HepG2 (cell line): ENCODE measurements around the gene PLPP3. TPM values are rescaled to one million over a fixed set of nuclear protein-coding genes. Genes with fewer than 3 reads are reported as not detected.
A peak's percentile ranks its signal among the peaks of the same experiment; 100 is the strongest.

Experiments
- ADNP ChIP-seq: sonication (generic); formaldehyde crosslinking; IDR thresholded peaks from 2 replicates; pipeline ENCODE4 v1.4.0; 2020; ENCODE audit warnings: missing genetic modification reagents
- CBX5 ChIP-seq: sonication (generic); formaldehyde crosslinking; IDR thresholded peaks from 2 replicates; pipeline ENCODE4 v1.4.0; 2020; ENCODE audit warnings: missing genetic modification reagents, borderline replicate concordance
- CEBPB ChIP-seq: IDR thresholded peaks from 2 replicates; pipeline ENCODE4 v1.6.1; 2011; ENCODE audit warnings: low read depth, low read length, improper control_type of control experiment, borderline replicate concordance
- EEA1 ChIP-seq: sonication (generic); formaldehyde crosslinking; IDR thresholded peaks from 2 replicates; pipeline ENCODE4 v1.5.1; 2020; ENCODE audit warnings: mild to moderate bottlenecking, missing genetic modification reagents, borderline replicate concordance
- FOXA3 ChIP-seq: IDR thresholded peaks from 2 replicates; pipeline ENCODE4 v1.6.1; 2016; ENCODE audit warnings: missing genetic modification reagents, missing compliant biosample characterization
- HNF4A ChIP-seq: sonication (generic); formaldehyde crosslinking; IDR thresholded peaks from 2 replicates; pipeline ENCODE4 v1.4.0; 2020; ENCODE audit warnings: missing genetic modification reagents
- KAT2B ChIP-seq: fragments of 150-350 bp; IDR thresholded peaks from 2 replicates; pipeline ENCODE4 v1.6.1; 2014; ENCODE audit warnings: low read depth, low read length, borderline replicate concordance
- MED13 ChIP-seq: sonication (generic); formaldehyde crosslinking; IDR thresholded peaks from 2 replicates; pipeline ENCODE4 v1.5.0; 2020; ENCODE audit warnings: missing genetic modification reagents
- PAF1 ChIP-seq: IDR thresholded peaks from 2 replicates; pipeline ENCODE4 v1.6.1; 2016; ENCODE audit warnings: missing genetic modification reagents, missing compliant biosample characterization
- POGZ ChIP-seq: sonication (generic); formaldehyde crosslinking; IDR thresholded peaks from 2 replicates; pipeline ENCODE4 v1.4.0; 2020; ENCODE audit warnings: mild to moderate bottlenecking, missing genetic modification reagents
- PRMT3 ChIP-seq: sonication (generic); formaldehyde crosslinking; IDR thresholded peaks from 2 replicates; pipeline ENCODE4 v1.8.1; 2022; ENCODE audit warnings: low read depth, mild to moderate bottlenecking, moderate library complexity, missing genetic modification reagents, borderline replicate concordance
- SP140L ChIP-seq: sonication (generic); formaldehyde crosslinking; IDR thresholded peaks from 2 replicates; pipeline ENCODE4 v1.4.0; 2020; ENCODE audit warnings: missing genetic modification reagents, borderline replicate concordance
- SP4 ChIP-seq: sonication (generic); formaldehyde crosslinking; IDR thresholded peaks from 2 replicates; pipeline ENCODE4 v1.8.1; 2023; ENCODE audit warnings: mild to moderate bottlenecking, missing genetic modification reagents
- SRSF9 ChIP-seq: fragments of 200-400 bp; formaldehyde crosslinking; IDR thresholded peaks from 2 replicates; pipeline ENCODE4 v1.6.1; 2018; ENCODE audit warnings: borderline replicate concordance, mild to moderate bottlenecking, low read depth, low read length; ENCODE audit not compliant: insufficient read depth, poor library complexity, severe bottlenecking
- TBX3 ChIP-seq: fragments of 450-650 bp; IDR thresholded peaks from 2 replicates; pipeline ENCODE4 v1.6.1; 2017; ENCODE audit warnings: antibody characterized with exemption, mild to moderate bottlenecking, inconsistent platforms, borderline replicate concordance
- ZBTB1 ChIP-seq: sonication (generic); formaldehyde crosslinking; IDR thresholded peaks from 2 replicates; pipeline ENCODE4 v1.4.0; 2020; ENCODE audit warnings: missing genetic modification reagents, borderline replicate concordance
- ZBTB21 ChIP-seq: sonication (generic); formaldehyde crosslinking; IDR thresholded peaks from 2 replicates; pipeline ENCODE4 v1.4.0; 2020; ENCODE audit warnings: missing genetic modification reagents
- ZBTB7B ChIP-seq: sonication (generic); formaldehyde crosslinking; IDR thresholded peaks from 2 replicates; pipeline ENCODE4 v1.4.0; 2020; ENCODE audit warnings: missing genetic modification reagents
- ZNF597 ChIP-seq: sonication (generic); formaldehyde crosslinking; IDR thresholded peaks from 2 replicates; pipeline ENCODE4 v1.5.0; 2020; ENCODE audit warnings: missing genetic modification reagents
- ZNF746 ChIP-seq: sonication (generic); formaldehyde crosslinking; IDR thresholded peaks from 2 replicates; pipeline ENCODE4 v1.8.0; 2022; ENCODE audit warnings: mild to moderate bottlenecking, missing genetic modification reagents
- ZNF773 ChIP-seq: sonication (generic); formaldehyde crosslinking; IDR thresholded peaks from 2 replicates; pipeline ENCODE4 v1.4.0; 2020; ENCODE audit warnings: missing genetic modification reagents, borderline replicate concordance
- ZZZ3 ChIP-seq: sonication (generic); formaldehyde crosslinking; IDR thresholded peaks from 2 replicates; pipeline ENCODE4 v1.4.0; 2020; ENCODE audit warnings: missing genetic modification reagents, mild to moderate bottlenecking, borderline replicate concordance
- polyA plus RNA-seq, 8 experiments: library from polyadenylated mRNA; depleted of rRNA in 3 of 8; stranded (reverse) in 7 of 8; unstranded in 1 of 8; fragments of >200 nt; fragmentation: Illumina TruSeq in 4 of 8; extraction: Trizol in 4 of 8; gene quantifications; 2 replicates each; pipeline versions ENCODE4 v1.2.1 to v1.2.3, GENCODE V29; 2011 to 2016; ENCODE audit warnings: low read depth in 4 of 8, missing spikeins in 1 of 8, mixed read lengths in 1 of 8; ENCODE audit not compliant: insufficient read depth in 1 of 8
- total RNA-seq, 5 experiments: library from RNA; depleted of rRNA; stranded (reverse); fragments of >200 nt; fragmentation: Illumina TruSeq; extraction: Trizol; gene quantifications; 2 replicates each; pipeline ENCODE4 v1.2.3, GENCODE V29; 2016; ENCODE audit warnings: low read depth in 1 of 5
- TF ChIP-seq, protein P1 (sequence below): sonication (generic); formaldehyde crosslinking; IDR thresholded peaks from 2 replicates; pipeline ENCODE4 v1.4.0; 2020; ENCODE audit warnings: missing genetic modification reagents
- TF ChIP-seq, protein P2 (sequence below): sonication (generic); formaldehyde crosslinking; IDR thresholded peaks from 2 replicates; pipeline ENCODE4 v1.5.1; 2020; ENCODE audit warnings: mild to moderate bottlenecking, missing genetic modification reagents, moderate library complexity

PLPP3 gene
- total and polyA plus RNA-seq, 2 of the 13 experiments (the other 11 are each of a cell fraction or from before 2014, with no cell fraction given): 49.7 to 65.8 TPM

DNA sequence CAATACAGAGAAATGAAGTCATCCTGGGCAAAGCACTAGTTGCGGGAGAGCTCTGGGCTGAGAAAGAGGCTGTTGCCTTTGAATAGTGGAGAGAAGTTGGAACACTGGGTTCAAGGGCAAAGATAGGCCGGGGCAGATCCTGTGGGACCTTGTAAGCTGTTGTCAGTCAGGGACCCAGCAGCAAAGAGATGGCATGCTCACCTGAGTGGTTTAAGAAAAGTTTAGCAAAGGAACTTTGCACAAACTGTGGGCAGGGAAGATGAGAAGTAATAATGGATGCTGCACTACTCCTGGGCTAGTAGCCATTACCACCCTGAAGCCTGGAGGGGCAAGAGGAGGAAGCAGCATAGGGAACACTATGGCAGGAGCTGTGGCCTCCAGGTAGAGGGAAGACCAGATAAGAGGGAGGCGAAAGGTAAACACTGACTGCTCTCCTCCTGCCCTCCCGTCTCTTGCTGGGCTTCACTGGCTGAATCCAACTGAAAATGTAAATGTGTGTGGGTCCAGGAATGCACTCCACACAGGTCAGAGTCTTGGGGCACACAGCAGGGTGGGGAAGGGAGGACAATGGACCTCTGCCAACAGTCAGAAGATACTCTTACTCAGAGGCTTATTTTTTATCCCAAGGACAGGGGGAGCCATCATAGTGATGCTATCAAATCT, 129.2 kb downstream of the PLPP3 start (continued):
- no peak for TF ChIP-seq KAT2B
- no peak for TF ChIP-seq EEA1 (CRISPR knock-in tag)
- no peak for TF ChIP-seq ZBTB7B (CRISPR knock-in tag)
- TF ChIP-seq, protein P1, sequence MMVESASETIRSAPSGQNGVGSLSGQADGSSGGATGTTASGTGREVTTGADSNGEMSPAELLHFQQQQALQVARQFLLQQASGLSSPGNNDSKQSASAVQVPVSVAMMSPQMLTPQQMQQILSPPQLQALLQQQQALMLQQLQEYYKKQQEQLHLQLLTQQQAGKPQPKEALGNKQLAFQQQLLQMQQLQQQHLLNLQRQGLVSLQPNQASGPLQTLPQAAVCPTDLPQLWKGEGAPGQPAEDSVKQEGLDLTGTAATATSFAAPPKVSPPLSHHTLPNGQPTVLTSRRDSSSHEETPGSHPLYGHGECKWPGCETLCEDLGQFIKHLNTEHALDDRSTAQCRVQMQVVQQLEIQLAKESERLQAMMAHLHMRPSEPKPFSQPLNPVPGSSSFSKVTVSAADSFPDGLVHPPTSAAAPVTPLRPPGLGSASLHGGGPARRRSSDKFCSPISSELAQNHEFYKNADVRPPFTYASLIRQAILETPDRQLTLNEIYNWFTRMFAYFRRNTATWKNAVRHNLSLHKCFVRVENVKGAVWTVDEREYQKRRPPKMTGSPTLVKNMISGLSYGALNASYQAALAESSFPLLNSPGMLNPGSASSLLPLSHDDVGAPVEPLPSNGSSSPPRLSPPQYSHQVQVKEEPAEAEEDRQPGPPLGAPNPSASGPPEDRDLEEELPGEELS (CRISPR knock-in tag): peak; percentile 35; the same call in 1 of the 2 replicates
- no peak for TF ChIP-seq TBX3
- TF ChIP-seq ZNF773: no peak
- TF ChIP-seq ZBTB21: no peak
- TF ChIP-seq ZNF746 (CRISPR knock-in tag): 0 out of 2 replicates have a peak, but pooled peaks have one; percentile 21
- no peak for TF ChIP-seq ZNF597 (CRISPR knock-in tag)
- TF ChIP-seq SRSF9: no peak
- peak; percentile 27; the same call in 1 of the 2 replicates for TF ChIP-seq HNF4A (CRISPR knock-in tag)
- TF ChIP-seq PRMT3 (CRISPR knock-in tag): no peak
- no peak for TF ChIP-seq ADNP (CRISPR knock-in tag)
- no peak for TF ChIP-seq CEBPB
- no peak for TF ChIP-seq PAF1 (CRISPR knock-in tag)
- TF ChIP-seq MED13 (CRISPR knock-in tag): no peak
- TF ChIP-seq SP4 (CRISPR knock-in tag): peak; percentile 39; the same call in 1 of the 2 replicates
- no peak for TF ChIP-seq ZZZ3 (CRISPR knock-in tag)
- TF ChIP-seq, protein P2, sequence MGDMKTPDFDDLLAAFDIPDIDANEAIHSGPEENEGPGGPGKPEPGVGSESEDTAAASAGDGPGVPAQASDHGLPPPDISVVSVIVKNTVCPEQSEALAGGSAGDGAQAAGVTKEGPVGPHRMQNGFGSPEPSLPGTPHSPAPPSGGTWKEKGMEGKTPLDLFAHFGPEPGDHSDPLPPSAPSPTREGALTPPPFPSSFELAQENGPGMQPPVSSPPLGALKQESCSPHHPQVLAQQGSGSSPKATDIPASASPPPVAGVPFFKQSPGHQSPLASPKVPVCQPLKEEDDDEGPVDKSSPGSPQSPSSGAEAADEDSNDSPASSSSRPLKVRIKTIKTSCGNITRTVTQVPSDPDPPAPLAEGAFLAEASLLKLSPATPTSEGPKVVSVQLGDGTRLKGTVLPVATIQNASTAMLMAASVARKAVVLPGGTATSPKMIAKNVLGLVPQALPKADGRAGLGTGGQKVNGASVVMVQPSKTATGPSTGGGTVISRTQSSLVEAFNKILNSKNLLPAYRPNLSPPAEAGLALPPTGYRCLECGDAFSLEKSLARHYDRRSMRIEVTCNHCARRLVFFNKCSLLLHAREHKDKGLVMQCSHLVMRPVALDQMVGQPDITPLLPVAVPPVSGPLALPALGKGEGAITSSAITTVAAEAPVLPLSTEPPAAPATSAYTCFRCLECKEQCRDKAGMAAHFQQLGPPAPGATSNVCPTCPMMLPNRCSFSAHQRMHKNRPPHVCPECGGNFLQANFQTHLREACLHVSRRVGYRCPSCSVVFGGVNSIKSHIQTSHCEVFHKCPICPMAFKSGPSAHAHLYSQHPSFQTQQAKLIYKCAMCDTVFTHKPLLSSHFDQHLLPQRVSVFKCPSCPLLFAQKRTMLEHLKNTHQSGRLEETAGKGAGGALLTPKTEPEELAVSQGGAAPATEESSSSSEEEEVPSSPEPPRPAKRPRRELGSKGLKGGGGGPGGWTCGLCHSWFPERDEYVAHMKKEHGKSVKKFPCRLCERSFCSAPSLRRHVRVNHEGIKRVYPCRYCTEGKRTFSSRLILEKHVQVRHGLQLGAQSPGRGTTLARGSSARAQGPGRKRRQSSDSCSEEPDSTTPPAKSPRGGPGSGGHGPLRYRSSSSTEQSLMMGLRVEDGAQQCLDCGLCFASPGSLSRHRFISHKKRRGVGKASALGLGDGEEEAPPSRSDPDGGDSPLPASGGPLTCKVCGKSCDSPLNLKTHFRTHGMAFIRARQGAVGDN (CRISPR knock-in tag): peak; percentile 34; the same call in 1 of the 2 replicates
- no peak for TF ChIP-seq SP140L (CRISPR knock-in tag)
- TF ChIP-seq FOXA3 (CRISPR knock-in tag): peak; percentile 29
- no peak for TF ChIP-seq CBX5 (CRISPR knock-in tag)
- TF ChIP-seq POGZ (CRISPR knock-in tag): 0 out of 2 replicates have a peak, but pooled peaks have one; percentile 42
- no peak for TF ChIP-seq ZBTB1 (CRISPR knock-in tag)
